Measurements from ENCODE around the gene SDF4.
"Not testable (repeated sequence)": the region's sequence is repeated elsewhere in the genome, so short reads cannot be mapped to it uniquely, and the experiment has no call there.

Gene SDF4

DNA sequence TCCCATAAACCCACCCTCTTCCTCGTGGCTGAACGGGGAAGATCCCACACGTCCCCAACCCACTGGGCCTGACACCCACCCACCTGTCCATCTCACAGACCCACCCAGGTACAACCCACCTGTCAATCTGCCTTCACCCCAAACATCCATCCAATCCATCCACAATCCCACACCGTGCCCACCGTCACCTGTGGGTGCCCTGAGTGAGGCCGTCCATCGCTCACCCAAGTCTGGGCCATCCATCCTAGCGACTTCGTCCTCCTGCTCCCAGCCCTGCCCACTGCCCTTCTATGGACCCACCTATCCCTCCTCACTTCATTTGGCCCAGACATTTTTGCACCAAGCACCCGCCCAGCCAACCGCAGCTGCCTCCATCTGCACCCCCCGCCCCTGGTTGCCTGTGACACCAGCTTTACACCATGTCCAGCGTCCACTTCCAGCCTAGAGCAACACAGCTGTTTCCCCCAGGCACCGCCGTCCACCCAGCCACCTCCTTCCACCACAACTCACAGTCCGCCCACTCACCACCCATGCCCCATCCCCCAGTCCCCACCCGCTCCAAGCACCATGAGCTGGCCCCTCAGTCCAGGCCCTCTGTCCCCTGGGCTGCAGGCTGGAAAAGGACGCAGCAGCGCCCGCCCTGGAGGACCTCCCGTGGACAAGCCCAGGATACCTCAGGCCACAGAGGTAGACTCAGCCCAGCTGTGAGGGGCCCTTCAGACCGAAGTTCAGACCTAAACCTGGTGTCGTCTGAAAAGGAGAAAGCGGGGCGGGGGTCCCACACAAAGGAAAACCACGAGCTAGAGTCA, 50.5 kb downstream of the SDF4 start:
- H3K4me3 ChIP-seq (ENCODE audit: low read depth, low read length) = no peak overlapping the region

DNA sequence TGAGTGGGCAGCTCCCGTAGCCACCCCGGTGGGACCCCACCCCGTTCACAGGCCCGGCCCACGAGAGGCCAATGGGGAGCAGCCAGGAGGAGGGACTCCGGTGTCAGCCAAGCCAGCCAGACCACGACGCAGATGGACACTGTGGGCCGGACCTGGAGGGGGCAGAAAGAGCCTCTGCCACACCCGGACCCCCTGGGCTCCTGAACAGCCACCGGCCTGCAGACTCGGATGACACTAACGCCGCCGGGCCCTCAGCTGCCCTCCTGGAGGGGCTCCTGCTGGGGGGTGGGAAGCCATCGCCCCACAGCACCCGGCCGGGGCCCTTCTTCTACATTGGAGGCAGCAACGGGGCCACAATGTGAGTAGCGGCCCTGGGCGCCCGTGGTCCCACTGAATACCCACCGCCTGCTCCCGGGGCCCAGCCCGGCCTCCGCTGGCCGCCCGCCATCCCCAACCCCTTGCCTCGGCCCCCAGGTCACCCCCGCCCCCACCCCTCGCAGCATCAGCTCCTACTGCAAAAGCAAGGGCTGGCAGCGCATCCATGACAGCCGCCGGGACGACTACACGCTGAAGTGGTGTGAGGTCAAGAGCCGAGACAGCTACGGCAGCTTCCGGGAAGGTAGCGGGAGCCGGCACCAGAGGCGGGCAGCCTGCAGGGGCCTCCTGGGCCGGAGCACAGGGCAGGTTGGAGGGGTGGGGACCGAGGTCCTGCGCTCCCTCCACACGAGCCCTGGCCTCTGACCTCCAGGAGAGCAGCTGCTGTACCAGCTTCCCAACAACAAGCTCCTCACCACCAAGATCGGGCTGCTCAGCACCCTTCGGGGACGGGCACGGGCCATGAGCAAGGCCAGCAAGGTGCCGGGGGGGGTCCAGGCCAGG, 51.6 kb downstream of the SDF4 start:
- H3K4me3 ChIP-seq (ENCODE audit: low read depth, low read length) = no peak overlapping the region

DNA sequence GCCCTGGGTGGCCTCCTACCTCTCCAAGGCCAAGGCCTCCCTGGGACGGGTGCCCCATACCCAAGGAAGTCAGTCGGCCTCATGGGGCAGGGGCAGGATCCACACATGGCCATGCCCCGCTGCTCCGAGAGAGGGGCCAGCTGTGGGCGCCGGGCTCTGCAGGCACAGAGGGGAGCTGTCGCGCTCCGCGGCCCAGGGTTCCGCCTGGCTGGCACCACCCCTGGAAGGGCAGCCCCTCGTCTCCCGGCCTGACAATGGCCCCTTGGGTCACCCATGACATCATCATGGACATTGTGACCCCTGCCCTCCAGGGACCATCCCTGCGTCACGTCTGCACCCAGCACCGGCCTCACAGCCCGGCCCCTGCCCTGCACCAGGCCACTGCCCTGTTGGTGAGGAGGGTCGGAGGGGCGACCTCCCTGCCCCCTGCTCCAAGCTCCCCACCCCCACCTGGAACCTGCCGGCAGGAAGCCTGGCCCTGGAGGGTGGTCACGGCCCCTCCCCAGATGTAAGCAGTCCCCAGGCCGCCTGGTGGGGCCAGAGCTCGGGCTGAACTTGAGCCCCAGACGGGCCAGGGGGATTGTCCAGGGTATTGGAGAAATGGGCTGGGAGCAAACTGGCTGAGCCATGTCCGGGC, 52.3 kb downstream of the SDF4 start:
- no peak overlapping the region for H3K4me3 ChIP-seq (ENCODE audit: low read depth, low read length)

DNA sequence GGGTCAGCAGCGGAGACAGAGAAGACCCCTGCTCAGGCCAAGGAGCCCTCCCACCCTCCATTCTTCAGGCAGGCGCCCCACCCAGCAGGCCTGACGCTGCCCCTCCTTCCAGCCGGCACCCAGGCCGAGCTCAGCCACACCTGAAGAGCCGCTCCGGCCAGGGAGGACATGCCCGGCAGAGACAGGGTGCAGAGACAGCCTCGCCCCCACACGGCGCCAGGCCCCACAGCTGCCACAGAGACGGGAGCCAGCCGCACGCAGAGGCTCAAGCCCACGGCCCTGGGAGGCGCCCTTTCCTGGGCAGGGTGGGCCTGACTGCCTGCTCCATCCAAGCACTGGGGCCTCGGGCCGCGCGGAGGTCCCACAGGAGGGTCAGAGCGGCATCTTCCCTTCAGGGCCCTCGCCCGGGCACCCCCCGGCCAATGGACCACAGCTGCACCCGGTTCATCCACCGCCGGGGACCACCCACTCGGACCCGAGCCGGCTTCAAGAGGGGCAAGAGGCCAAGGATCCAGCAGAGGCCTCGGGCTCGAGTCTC, 52.9 kb downstream of the SDF4 start:
- H3K4me3 ChIP-seq (ENCODE audit: low read depth, low read length) = no peak overlapping the region

DNA sequence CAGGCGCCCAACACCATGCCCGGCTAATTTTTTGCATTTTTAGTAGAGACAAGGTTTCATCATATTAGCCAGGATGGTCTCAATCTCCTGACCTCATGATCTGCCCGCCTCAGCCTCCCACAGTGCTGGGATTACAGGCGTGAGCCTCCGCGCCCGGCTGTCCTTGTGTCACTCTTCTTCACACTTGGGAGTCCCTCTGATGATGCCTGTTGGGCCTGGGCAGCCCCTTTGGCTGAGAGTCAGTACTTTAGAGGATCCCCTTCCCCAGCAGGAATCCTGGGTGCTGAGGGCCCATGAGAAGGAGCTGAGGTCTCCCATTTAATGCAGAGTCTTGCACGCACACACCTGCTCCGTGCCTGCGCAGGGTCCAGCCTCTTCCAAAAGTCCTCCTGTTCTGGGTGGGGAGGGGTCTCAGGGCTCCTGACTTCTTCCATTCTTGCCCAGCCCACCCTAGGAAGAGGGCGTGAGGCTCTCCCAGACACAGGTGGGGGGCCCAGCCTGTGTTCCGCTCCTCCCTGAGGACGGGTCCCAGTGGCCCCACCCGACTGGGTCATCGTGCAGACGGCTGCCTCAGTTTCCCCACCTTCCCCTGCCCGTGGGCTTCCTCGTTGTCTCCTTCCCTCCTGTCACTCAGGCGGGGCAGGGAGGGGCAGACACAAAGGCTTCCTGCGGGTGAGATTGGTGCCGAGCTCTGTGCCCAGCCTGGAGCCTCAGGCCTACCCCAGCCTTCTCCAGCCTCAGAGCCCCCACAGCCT, 54.2 kb downstream of the SDF4 start:
- no peak overlapping the region for H3K4me3 ChIP-seq (ENCODE audit: low read depth, low read length)

DNA sequence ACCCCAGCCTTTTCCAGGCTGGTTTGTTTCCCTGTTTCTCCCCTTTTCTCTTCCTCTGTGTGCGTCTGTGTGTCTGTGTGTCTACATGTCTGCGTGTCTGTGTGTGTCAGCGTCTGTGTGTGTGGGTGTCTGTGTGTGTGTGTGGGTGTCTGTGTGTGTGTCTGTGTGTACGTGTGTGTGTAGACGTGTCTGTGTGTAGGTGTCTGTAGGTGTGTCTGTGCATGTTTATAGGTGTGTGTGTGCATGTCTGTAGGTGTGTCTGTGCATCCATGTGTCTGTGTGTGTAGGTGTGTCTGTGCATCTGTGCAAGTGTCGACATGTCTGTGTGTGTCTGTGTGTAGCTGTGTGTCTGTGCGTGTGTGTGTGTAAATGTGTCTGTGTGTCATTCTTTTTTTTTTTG, 54.9 kb downstream of the SDF4 start:
- no peak overlapping the region for H3K4me3 ChIP-seq (ENCODE audit: low read depth, low read length)

DNA sequence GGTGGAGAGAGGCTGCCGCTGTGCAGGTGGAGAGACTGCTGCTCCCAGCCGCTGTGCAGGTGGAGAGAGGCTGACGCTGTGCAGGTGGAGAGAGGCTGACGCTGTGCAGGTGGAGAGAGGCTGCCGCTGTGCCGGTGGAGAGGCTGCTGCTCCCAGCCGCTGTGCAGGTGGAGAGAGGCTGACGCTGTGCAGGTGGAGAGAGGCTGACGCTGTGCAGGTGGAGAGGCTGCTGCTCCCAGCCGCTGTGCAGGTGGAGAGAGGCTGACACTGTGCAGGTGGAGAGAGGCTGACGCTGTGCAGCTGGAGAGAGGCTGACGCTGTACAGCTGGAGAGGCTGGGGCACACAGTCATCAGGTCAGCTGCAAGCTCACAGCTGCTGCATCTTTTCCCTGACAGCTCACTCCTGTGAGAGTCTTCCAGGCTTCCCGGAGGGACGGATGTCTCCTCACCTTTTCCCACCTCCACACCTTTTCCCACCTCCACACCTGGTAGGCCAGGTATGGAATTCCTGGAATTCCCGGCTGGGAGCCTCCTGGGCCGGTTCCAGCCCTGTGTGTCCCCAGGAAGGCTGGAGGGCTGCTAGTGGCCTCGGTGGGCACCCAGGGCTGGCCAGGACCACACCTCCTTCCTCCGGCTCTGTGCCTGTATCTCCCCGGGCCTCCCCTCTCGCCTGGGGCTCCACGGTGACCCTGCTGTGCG, 55.6 kb downstream of the SDF4 start:
- not testable (repeated sequence) for H3K4me3 ChIP-seq (ENCODE audit: low read depth, low read length)

DNA sequence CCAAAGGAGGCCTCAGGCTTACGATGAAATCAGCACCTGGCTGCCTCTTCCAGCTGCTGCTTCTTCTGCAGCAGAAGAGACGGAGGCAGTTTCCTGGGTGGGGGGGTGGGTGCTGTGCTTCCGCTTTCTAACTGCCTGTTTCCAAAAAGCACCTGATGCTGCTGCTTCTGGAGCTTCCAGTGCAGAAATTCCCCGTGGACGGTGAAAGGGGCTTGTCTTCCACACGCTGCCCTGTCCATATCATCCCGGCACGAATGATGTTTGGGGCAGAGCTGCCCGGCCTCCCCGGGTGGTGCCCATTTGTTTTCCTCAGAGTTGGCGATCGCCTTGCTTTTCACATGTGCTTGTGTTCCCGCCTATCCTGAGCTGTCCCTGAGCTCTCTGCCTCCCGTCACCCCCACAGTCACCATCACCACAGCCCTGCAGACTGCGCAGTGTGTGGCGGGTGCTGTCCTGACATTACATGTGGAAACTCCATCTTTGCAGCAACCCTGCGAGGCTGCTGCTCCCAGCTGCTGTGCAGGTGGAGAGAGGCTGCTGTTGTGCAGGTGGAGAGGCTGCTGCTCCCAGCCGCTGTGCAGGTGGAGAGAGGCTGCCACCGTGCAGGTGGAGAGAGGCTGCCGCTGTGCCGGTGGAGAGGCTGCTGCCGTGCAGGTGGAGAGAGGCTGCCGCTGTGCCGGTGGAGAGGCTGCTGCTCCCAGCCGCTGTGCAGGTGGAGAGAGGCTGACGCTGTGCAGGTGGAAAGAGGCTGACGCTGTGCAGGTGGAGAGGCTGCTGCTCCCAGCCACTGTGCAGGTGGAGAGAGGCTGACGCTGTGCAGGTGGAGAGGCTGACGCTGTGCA, 56.4 kb downstream of the SDF4 start:
- H3K4me3 ChIP-seq (ENCODE audit: low read depth, low read length) = no peak overlapping the region

DNA sequence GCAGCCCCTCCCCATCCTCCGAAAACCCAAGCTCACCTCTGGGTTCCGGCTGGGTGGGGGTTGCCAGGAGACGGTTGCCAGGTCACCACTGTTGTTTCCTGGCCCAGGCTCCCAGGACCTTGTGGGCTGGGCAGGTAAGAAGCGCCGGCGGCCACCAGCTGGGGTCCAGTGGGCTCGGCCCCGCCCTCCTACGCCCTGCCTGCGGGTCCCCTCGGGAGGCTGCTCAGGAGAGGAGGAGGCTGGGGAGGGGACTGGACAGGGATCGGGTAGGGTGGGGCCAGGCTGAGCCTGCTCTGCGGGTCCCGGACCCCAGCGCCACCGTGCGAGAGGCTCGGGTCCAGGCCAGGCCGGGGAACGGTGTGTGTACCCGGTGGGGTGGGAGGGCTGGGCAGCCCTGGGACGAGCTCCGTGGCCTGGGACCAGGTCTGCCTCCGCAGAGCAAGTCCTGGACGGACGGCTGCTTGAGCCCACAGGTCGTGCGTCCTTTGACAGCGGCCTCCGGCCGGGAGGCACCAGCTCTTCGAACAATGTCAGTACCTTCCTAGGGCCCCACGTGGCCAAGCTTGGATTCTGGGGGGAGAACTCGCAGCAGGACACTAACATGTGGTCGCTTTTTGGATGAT, 57.9 kb downstream of the SDF4 start, which contains the start of gene TTLL10:
TTLL10 (plus strand) TSS at position 88 of the 623 bp plus-strand sequence. CDS start 5,336 bp downstream, outside the sequence.
- no peak within 1 kb of the TSS for H3K4me3 ChIP-seq (ENCODE audit: low read depth, low read length)

DNA sequence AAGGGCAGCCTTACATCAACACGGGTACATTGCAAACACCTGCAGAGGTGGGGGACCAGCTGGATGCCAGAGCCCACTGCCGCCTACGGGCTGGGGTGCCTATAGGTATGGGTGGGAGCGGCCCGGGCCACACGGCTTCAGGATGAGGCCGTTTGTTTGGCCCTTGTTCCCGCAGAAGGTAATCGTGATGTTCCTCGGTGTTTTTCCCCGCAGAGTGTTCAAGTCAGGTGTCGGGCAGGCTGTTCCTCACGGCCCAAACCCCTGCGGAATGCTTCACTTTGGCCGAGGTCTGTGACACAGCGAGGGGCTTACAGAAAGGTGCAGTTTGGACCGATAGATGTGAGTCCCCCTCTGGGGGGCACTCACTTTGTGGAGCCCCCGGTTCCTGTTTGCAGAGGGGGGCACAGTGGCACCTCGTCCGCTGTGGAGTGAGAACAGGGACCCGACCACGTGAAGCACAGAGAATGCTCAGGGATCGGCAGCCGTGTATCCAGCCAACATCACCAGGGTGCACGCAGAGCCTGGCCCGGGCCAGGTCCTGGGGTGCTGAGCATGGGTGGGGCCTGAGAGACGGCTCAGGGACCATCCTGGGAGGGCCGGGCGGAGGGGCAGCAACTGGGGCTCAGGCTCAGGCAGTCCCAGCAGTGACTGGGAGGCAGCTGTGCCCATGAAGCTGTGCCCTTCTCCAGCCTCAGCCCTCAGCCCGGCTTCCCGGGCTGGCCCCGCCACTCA, 58.6 kb downstream of the SDF4 start:
- no peak overlapping the region for H3K4me3 ChIP-seq (ENCODE audit: low read depth, low read length)

DNA sequence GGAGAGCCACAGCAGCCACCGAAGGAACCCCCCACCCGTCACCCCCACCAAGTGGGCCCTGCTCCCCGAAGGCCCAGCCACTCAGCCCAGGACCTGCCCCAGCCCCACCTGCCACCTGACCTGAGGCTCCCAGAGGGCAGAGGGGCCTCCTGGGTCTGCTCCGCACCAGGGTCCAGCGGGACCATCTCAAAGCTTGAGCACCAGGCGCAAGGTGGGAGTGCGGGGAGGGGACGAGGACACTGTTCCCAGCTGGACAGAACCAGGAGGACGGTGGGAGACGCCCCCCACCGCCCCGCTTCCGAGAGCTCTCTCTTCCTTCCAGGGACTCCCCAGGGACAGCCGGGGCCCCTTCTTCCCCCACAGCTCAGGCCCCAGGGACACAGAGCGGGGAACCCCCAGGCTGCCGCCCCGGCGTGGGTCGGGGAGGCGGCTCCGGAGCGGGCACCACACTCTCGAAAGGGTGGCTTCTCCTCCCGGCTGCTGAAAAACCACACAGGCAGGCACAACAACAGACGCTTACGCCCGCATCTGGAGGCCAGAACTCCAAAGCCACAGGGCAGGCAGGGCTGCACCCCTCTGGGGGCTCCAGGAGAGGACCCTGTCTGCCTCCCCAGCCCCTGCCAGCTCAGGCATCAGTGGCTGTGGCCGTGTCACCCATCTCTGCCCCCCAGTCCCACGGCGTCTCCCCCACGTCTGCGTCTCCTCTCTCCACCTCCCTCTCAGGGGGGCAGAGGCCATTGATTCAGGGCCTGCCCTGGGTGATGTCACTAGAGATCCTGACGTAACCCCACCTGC, 60.1 kb downstream of the SDF4 start:
- H3K4me3 ChIP-seq (ENCODE audit: low read depth, low read length) = no peak overlapping the region

DNA sequence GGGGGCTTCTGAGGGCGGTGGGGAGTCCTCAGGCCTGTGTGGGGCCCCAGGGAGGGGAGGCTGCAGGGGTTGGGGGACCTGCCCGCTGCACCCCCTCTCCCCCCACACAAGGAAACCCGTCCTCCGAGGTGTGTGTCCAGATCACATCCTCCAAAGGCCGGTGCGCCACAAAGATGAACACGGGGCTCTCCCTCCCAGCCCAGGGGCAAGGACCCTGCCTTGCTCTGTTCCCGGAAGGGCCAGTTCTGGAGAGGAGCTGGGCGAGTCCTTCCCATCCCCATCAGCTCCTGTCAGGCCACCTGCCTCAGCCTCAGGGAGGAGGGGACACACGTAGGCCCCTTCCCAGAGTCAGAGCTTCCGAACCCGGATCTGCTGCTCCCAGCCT, 60.6 kb downstream of the SDF4 start:
- no peak overlapping the region for H3K4me3 ChIP-seq (ENCODE audit: low read depth, low read length)

DNA sequence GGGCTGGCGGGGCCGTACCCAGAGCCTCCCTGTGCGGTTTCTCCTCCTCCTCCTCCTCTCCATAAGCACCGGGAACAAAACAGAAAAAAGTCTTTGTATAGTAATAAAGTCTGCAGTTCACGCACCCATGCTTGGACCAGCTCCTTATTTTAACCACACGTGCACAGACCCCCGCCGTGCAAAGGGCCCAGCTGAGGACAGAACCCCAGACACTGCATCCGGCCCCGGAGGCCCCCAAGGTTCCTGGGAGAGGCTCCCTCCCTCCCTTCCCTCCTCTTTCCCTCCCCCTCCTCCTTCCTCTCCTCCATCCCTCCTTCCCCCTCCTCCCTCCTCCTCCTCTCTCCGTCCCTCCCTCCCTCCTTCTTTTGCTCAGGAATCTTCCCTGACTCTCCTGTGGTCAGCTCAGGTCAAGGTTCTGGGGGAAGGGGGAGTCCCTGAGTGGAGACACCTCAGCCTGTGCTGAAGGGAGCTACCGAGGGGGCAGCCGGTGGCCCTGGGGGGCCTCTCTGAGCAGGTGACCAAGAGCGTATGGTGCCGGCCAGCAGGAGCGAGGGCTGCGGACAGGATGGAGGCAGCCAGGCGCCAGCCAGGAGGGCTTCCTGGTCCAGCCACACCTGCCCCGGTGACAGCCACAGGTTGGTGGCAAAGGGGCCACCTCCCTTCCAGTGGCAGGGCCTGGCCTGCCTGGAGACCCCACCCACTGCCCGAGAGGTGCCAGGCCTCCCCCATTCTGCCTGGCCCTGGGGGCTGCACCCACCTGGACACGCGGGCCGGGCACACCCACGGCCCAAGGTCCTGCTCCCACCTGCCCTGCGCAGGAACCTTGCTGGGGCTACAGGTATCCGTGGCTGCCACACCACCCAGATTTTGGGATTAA, 61.3 kb downstream of the SDF4 start:
- H3K4me3 ChIP-seq (ENCODE audit: low read depth, low read length) = no peak overlapping the region

DNA sequence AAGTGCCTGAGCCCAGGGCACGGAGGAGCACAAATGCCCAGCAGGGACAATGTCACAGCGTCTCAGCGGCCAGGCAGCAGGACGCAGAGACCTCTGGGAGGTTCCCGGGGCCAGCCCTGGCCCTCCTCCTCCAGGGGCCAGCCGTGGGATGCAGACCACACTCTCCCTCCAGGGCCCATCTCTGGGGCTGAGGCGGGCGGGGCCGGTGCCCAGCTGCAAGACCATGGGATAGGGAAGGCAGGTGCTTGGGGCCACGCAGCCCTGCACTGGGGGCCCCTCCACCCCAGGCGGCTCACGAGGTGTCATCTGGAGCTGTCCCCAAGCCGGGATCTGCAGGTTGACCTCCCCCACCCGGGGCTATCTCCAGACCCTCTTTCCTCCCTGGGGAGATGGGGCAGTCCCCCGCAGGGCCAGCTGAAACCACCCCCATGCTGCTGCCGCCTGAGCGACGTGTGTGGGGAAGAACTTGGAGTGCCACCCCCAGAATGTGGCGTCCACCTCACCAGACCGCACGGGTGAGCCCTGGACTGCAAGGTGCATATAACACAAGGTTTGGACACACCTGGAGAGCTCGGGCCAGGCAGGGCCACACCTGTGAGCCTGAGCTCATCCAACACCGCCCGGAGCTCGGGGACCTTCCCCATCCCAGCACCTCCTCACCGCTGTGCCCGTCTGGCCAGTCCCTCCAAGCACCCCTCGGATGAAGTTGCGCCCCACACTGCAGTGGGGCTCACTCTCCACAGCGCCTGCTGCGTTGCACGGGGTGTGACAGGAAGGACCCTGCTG, 62.2 kb downstream of the SDF4 start:
- H3K4me3 ChIP-seq (ENCODE audit: low read depth, low read length) = no peak overlapping the region

Measured in iPS-11a (cell line).